H1 (cell line): Measurements from ENCODE around the gene MCM3AP. TPM values are rescaled to one million over a fixed set of nuclear protein-coding genes. Genes with fewer than 3 reads are reported as not detected.

Experiments used
- CTCF ChIA-PET: fragments of 300-600 bp; sonication (Branson Sonifier 250); formaldehyde crosslinking; loops from one replicate; lab custom pipeline; 2021; ENCODE audit not compliant: partially characterized antibody; lab: Charles Lee
- POLR2A ChIA-PET: fragments of 300-600 bp; sonication (Branson Sonifier 250); formaldehyde crosslinking; loops from one replicate; lab custom pipeline; 2021; ENCODE audit warnings: inconsistent platforms; ENCODE audit not compliant: partially characterized antibody; lab: Charles Lee
- DNase-seq, 2 experiments: peaks; one replicate each; pipeline versions ENCODE4 v3.0.0 to v3.0.0-alpha.2; 2010 to 2022; ENCODE audit warnings: low spot score in 2 of 2, low read depth in 1 of 2, mixed read lengths in 1 of 2
- FAIRE-seq: peaks from 2 replicates; lab custom pipeline; 2011; peaks lifted over from hg19 to GRCh38; lab: Jason Lieb, UNC
- H2AFZ ChIP-seq: 2 replicates; pipeline ENCODE4 v1.8.1; 2012; ENCODE audit warnings: low read length, inconsistent platforms
- H2AK5ac ChIP-seq: 2 replicates; pipeline ENCODE4 v1.6.1; 2013; ENCODE audit warnings: low read depth, low read length
- H2BK120ac ChIP-seq: replicated peaks from 2 replicates; pipeline ENCODE3; 2013; ENCODE audit warnings: low read depth, low read length, inconsistent platforms
- H2BK12ac ChIP-seq: 2 replicates; pipeline ENCODE4 v1.6.1; 2013; ENCODE audit warnings: low read depth, low read length
- H2BK15ac ChIP-seq: 2 replicates; pipeline ENCODE4 v1.6.1; 2013; ENCODE audit warnings: low read length
- H2BK20ac ChIP-seq: 2 replicates; pipeline ENCODE4 v1.6.1; 2013; ENCODE audit warnings: low read length
- H2BK5ac ChIP-seq: 2 replicates; pipeline ENCODE4 v1.6.1; 2013; ENCODE audit warnings: low read depth, low read length
- H3K14ac ChIP-seq: 2 replicates; pipeline ENCODE4 v1.6.1; 2013; ENCODE audit warnings: inconsistent platforms; ENCODE audit not compliant: insufficient read length
- H3K18ac ChIP-seq: 2 replicates; pipeline ENCODE4 v1.6.1; 2013; ENCODE audit warnings: low read length; ENCODE audit errors: extremely low read depth
- H3K23ac ChIP-seq: 2 replicates; pipeline ENCODE4 v1.6.1; 2013; ENCODE audit warnings: inconsistent platforms; ENCODE audit not compliant: insufficient read length
- H3K23me2 ChIP-seq: 2 replicates; pipeline ENCODE4 v1.6.1; 2013; ENCODE audit warnings: low read depth, low read length
- H3K27ac ChIP-seq: 2 replicates; pipeline ENCODE4 v1.6.1; 2011; ENCODE audit warnings: low read depth, low read length, inconsistent platforms
- H3K27me3 ChIP-seq, 4 experiments: replicated peaks in 1 of 4; 1 replicate in 1 of 4; 2 replicates in 3 of 4; pipeline versions ENCODE4 v1.6.1 to v1.8.1; 2011 to 2013; ENCODE audit warnings: low read length in 3 of 4, mild to moderate bottlenecking in 3 of 4, inconsistent platforms in 2 of 4, mixed read lengths in 2 of 4, moderate library complexity in 1 of 4; ENCODE audit not compliant: control insufficient read depth in 3 of 4, insufficient read depth in 3 of 4; ENCODE audit errors: extremely low read depth in 1 of 4
- H3K36me3 ChIP-seq, 4 experiments: 2 replicates each; pipeline versions ENCODE4 v1.6.1 to v1.8.1; 2011 to 2013; ENCODE audit warnings: mild to moderate bottlenecking in 4 of 4, low read length in 3 of 4, moderate library complexity in 2 of 4, control low read depth in 1 of 4, inconsistent platforms in 1 of 4; ENCODE audit not compliant: insufficient read depth in 4 of 4, control insufficient read depth in 2 of 4
- H3K4ac ChIP-seq: replicated peaks from 2 replicates; pipeline ENCODE3; 2013; ENCODE audit warnings: low read length, low read depth, mixed read lengths, inconsistent platforms; ENCODE audit not compliant: insufficient read length
- H3K4me1 ChIP-seq, 4 experiments: replicated peaks in 1 of 4; 1 replicate in 1 of 4; 2 replicates in 3 of 4; pipeline versions ENCODE4 v1.6.1 to v1.8.1; 2011 to 2013; ENCODE audit warnings: low read length in 3 of 4, inconsistent platforms in 2 of 4, mixed read lengths in 1 of 4; ENCODE audit not compliant: insufficient read depth in 4 of 4, control insufficient read depth in 3 of 4
- H3K4me2 ChIP-seq, 2 experiments: 2 replicates each; pipeline versions ENCODE4 v1.6.1 to v1.8.1; 2011 to 2013; ENCODE audit warnings: low read depth in 2 of 2, low read length in 2 of 2, control low read depth in 1 of 2, inconsistent platforms in 1 of 2, mild to moderate bottlenecking in 1 of 2; ENCODE audit not compliant: insufficient read depth in 1 of 2
- H3K4me3 ChIP-seq, 4 experiments: fragments of 200-600, 300-600 bp in 1 of 4; sonication (generic), shearing (Covaris generic), sonication (Bioruptor Twin) in 1 of 4; 2 replicates each; pipeline versions ENCODE4 v1.5.1 to v1.8.1; 2011 to 2016; ENCODE audit warnings: low read length in 4 of 4, low read depth in 3 of 4, control low read depth in 2 of 4, inconsistent platforms in 2 of 4, mild to moderate bottlenecking in 2 of 4, mixed read lengths in 1 of 4, moderate library complexity in 1 of 4; ENCODE audit not compliant: insufficient read depth in 2 of 4; ENCODE audit errors: extremely low read depth in 1 of 4
- H3K56ac ChIP-seq: replicated peaks from 2 replicates; pipeline ENCODE3; 2013; ENCODE audit warnings: low read depth, mild to moderate bottlenecking, mixed read lengths, low read length, inconsistent platforms; ENCODE audit not compliant: insufficient read length
- H3K79me1 ChIP-seq: 2 replicates; pipeline ENCODE4 v1.6.1; 2013; ENCODE audit warnings: low read depth, low read length, control low read depth
- H3K79me2 ChIP-seq, 2 experiments: 2 replicates each; pipeline versions ENCODE4 v1.6.1 to v1.8.1; 2012 to 2013; ENCODE audit warnings: low read length in 2 of 2, mild to moderate bottlenecking in 2 of 2, inconsistent platforms in 1 of 2; ENCODE audit not compliant: insufficient read depth in 2 of 2, control insufficient read depth in 1 of 2
- H3K9ac ChIP-seq, 4 experiments: replicated peaks in 1 of 4; 1 replicate in 1 of 4; 2 replicates in 3 of 4; pipeline versions ENCODE4 v1.6.1 to v1.8.1; 2011 to 2013; ENCODE audit warnings: low read depth in 3 of 4, low read length in 3 of 4, control low read depth in 2 of 4, mild to moderate bottlenecking in 2 of 4, moderate library complexity in 2 of 4, inconsistent platforms in 1 of 4; ENCODE audit errors: extremely low read depth in 1 of 4
- H3K9me3 ChIP-seq, 2 experiments: 2 replicates each; pipeline versions ENCODE4 v1.6.1 to v1.8.1; 2012 to 2013; ENCODE audit warnings: mild to moderate bottlenecking in 2 of 2, moderate library complexity in 2 of 2, control low read depth in 1 of 2, inconsistent platforms in 1 of 2, low read depth in 1 of 2, low read length in 1 of 2, mixed read lengths in 1 of 2; ENCODE audit not compliant: insufficient read depth in 2 of 2
- H4K20me1 ChIP-seq, 2 experiments: replicated peaks in 1 of 2; 2 replicates each; pipeline versions ENCODE3 to v1.8.1; 2011 to 2013; ENCODE audit warnings: inconsistent platforms in 2 of 2, low read length in 2 of 2, mild to moderate bottlenecking in 1 of 2; ENCODE audit not compliant: insufficient read depth in 2 of 2, control insufficient read depth in 1 of 2
- H4K5ac ChIP-seq: 2 replicates; pipeline ENCODE4 v1.6.1; 2013; ENCODE audit warnings: low read length, low read depth, mixed read lengths, inconsistent platforms; ENCODE audit not compliant: insufficient read length
- H4K8ac ChIP-seq: 2 replicates; pipeline ENCODE4 v1.8.0; 2013; ENCODE audit warnings: mild to moderate bottlenecking, moderate library complexity, low read length, inconsistent platforms; ENCODE audit not compliant: insufficient read depth; ENCODE audit errors: extremely low read depth
- H4K91ac ChIP-seq: replicated peaks from 2 replicates; pipeline ENCODE3; 2013; ENCODE audit warnings: low read length, mixed read lengths, inconsistent platforms; ENCODE audit not compliant: insufficient read length
- CBX5 ChIP-seq: fragments of 300-800, 300-1000 bp; sonication (generic); IDR thresholded peaks from 2 replicates; pipeline ENCODE4 v1.7.1; 2016; ENCODE audit warnings: antibody characterized with exemption, low read length, low read depth
- KDM4A ChIP-seq: IDR thresholded peaks from one replicate; pipeline ENCODE4 v1.7.1; 2012; ENCODE audit warnings: low read depth, mild to moderate bottlenecking, moderate library complexity, low read length, inconsistent platforms; ENCODE audit not compliant: severe bottlenecking
- NRF1 ChIP-seq: IDR thresholded peaks from 2 replicates; pipeline ENCODE4 v1.6.1; 2011; ENCODE audit warnings: mild to moderate bottlenecking, low read depth, low read length, improper control_type of control experiment
- SAP30 ChIP-seq: fragments of 300-600 bp; sonication (generic); IDR thresholded peaks from 2 replicates; pipeline ENCODE4 v1.7.1; 2012; ENCODE audit warnings: low read length, moderate library complexity, mild to moderate bottlenecking, inconsistent platforms; ENCODE audit not compliant: insufficient read depth, insufficient replicate concordance
- WGBS, 2 experiments: shearing (Covaris generic) in 1 of 2; methylation state at CpG; one replicate each; pipeline versions ENCODE4 v1.1.6 to v1.1.7; 2013 to 2015; ENCODE audit warnings: low lambda C conversion rate in 2 of 2, mixed read lengths in 2 of 2, inconsistent platforms in 1 of 2, low coverage in 1 of 2, missing lambda C conversion rate in 1 of 2; ENCODE audit not compliant: insufficient replicate concordance in 2 of 2, insufficient coverage in 1 of 2, insufficient read length in 1 of 2; ENCODE audit errors: extremely low coverage in 1 of 2, missing lambda C conversion rate in 1 of 2; 5-methylcytosine and 5-hydroxymethylcytosine counted together
- polyA plus RNA-seq, 7 experiments: library from polyadenylated mRNA; depleted of rRNA in 3 of 7; stranded (reverse) in 5 of 7; unstranded in 2 of 7; fragments of >200 nt in 5 of 7; fragments of 200-250 nt in 2 of 7; gene quantifications; 1 replicate in 5 of 7; 2 replicates in 1 of 7; 4 replicates in 1 of 7; pipeline versions ENCODE4 v1.2.1 to v1.2.3, GENCODE V29; 2011 to 2013; ENCODE audit warnings: missing spikeins in 2 of 7, mixed read lengths in 2 of 7
- total RNA-seq: library from RNA; stranded (reverse); fragmentation: NEBNext Ultra II Directional; extraction: Animal tissue kit (Norgen Biotek cat#: 25700); gene quantifications from 2 replicates; pipeline ENCODE4 v1.2.1, GENCODE V29; 2021

The MCM3AP gene
- total and polyA plus RNA-seq, 2 of the 8 experiments (the other 6 are each of a cell fraction or from before 2014, with no cell fraction given) = 37.2 to 119 TPM

- no peak overlapping the region for H4K91ac ChIP-seq
- H3K27me3 ChIP-seq = no peaks in the 10 kb centered on the region
- no peak overlapping the region for H3K4me2 ChIP-seq
- ChIA-PET POLR2A (interaction anchor here (0.7 to 1.2 kb wide), 3 partner anchors 8 to 15 kb away, joined by 3 read pairs; no protein-coding TSS in a partner anchor), CTCF (interaction anchor here (1.1 to 1.7 kb wide), 2 partner anchors 21 to 62 kb away, joined by 3 to 5 read pairs; no protein-coding TSS in a partner anchor)
- H3K23me2 ChIP-seq = no peaks in the 10 kb centered on the region
- no peak overlapping the region for H4K8ac ChIP-seq
- DNase-seq (peak in 1 of 2 experiments; percentile 44), FAIRE-seq (no peak)
- H3K36me3 ChIP-seq = peaks cover 8 to 41% (median 27%) of the 10 kb centered on the region in 4 experiments; a peak in 7 of 8 replicates
- no peak overlapping the region for H2BK120ac ChIP-seq
- no peaks in the 10 kb centered on the region for H3K9me3 ChIP-seq
- no peak overlapping the region for H2BK20ac ChIP-seq
- H3K79me2 ChIP-seq = no peaks in the 10 kb centered on the region
- no peak overlapping the region for H3K56ac ChIP-seq
- H3K18ac ChIP-seq = no peak overlapping the region
- H2BK15ac ChIP-seq = no peak overlapping the region
- H3K14ac ChIP-seq = no peak overlapping the region
- no peaks in the 10 kb centered on the region; the same call in 1 of the 2 replicates for H3K79me1 ChIP-seq
- H2AK5ac ChIP-seq = no peak overlapping the region
- H3K4ac ChIP-seq = no peak overlapping the region
- no peak overlapping the region for H4K5ac ChIP-seq
- WGBS, 2 experiments = 93% methylated on average over 34 of the region's 34 CpGs; no CpG with 5 or more reads in 1 of the 2 experiments
- no peak overlapping the region for H2BK12ac ChIP-seq
- H2AFZ ChIP-seq = no peak overlapping the region
- TF ChIP-seq KDM4A (no peak), CBX5 (no peak), NRF1 (no peak), SAP30 (no peak)
- H2BK5ac ChIP-seq = no peak overlapping the region
- H4K20me1 ChIP-seq = peaks cover 2 to 16% of the 10 kb centered on the region in 2 experiments
- no peak overlapping the region for H3K27ac ChIP-seq
- no peaks in the 10 kb centered on the region; a peak in 1 of 7 replicates for H3K4me1 ChIP-seq
- H3K9ac ChIP-seq = no peak overlapping the region
- no peak overlapping the region for H3K4me3 ChIP-seq
- no peak overlapping the region for H3K23ac ChIP-seq
Observed at GRCh38 chr21:46194374-46195334, 90.8 kb downstream of the MCM3AP start.
